H1 (cell line): ENCODE data around the gene SIGLEC6. TPM values are rescaled to one million over a fixed set of nuclear protein-coding genes. Genes with fewer than 3 reads are reported as not detected.

Experiments used
- CTCF ChIA-PET: fragments of 300-600 bp; sonication (Branson Sonifier 250); formaldehyde crosslinking; loops from one replicate; lab custom pipeline; 2021; ENCODE audit not compliant: partially characterized antibody; lab: Charles Lee
- POLR2A ChIA-PET: fragments of 300-600 bp; sonication (Branson Sonifier 250); formaldehyde crosslinking; loops from one replicate; lab custom pipeline; 2021; ENCODE audit warnings: inconsistent platforms; ENCODE audit not compliant: partially characterized antibody; lab: Charles Lee
- DNase-seq, 2 experiments: peaks; one replicate each; pipeline versions ENCODE4 v3.0.0 to v3.0.0-alpha.2; 2010 to 2022; ENCODE audit warnings: low spot score in 2 of 2, low read depth in 1 of 2, mixed read lengths in 1 of 2
- FAIRE-seq: peaks from 2 replicates; lab custom pipeline; 2011; peaks lifted over from hg19 to GRCh38; lab: Jason Lieb, UNC
- H2AFZ ChIP-seq: 2 replicates; pipeline ENCODE4 v1.8.1; 2012; ENCODE audit warnings: low read length, inconsistent platforms
- H2AK5ac ChIP-seq: 2 replicates; pipeline ENCODE4 v1.6.1; 2013; ENCODE audit warnings: low read depth, low read length
- H2BK120ac ChIP-seq: replicated peaks from 2 replicates; pipeline ENCODE3; 2013; ENCODE audit warnings: low read depth, low read length, inconsistent platforms
- H2BK12ac ChIP-seq: 2 replicates; pipeline ENCODE4 v1.6.1; 2013; ENCODE audit warnings: low read depth, low read length
- H2BK15ac ChIP-seq: 2 replicates; pipeline ENCODE4 v1.6.1; 2013; ENCODE audit warnings: low read length
- H2BK20ac ChIP-seq: 2 replicates; pipeline ENCODE4 v1.6.1; 2013; ENCODE audit warnings: low read length
- H2BK5ac ChIP-seq: 2 replicates; pipeline ENCODE4 v1.6.1; 2013; ENCODE audit warnings: low read depth, low read length
- H3K14ac ChIP-seq: 2 replicates; pipeline ENCODE4 v1.6.1; 2013; ENCODE audit warnings: inconsistent platforms; ENCODE audit not compliant: insufficient read length
- H3K18ac ChIP-seq: 2 replicates; pipeline ENCODE4 v1.6.1; 2013; ENCODE audit warnings: low read length; ENCODE audit errors: extremely low read depth
- H3K23ac ChIP-seq: 2 replicates; pipeline ENCODE4 v1.6.1; 2013; ENCODE audit warnings: inconsistent platforms; ENCODE audit not compliant: insufficient read length
- H3K23me2 ChIP-seq: 2 replicates; pipeline ENCODE4 v1.6.1; 2013; ENCODE audit warnings: low read depth, low read length
- H3K27ac ChIP-seq: 2 replicates; pipeline ENCODE4 v1.6.1; 2011; ENCODE audit warnings: low read depth, low read length, inconsistent platforms
- H3K27me3 ChIP-seq, 4 experiments: replicated peaks in 1 of 4; 1 replicate in 1 of 4; 2 replicates in 3 of 4; pipeline versions ENCODE4 v1.6.1 to v1.8.1; 2011 to 2013; ENCODE audit warnings: low read length in 3 of 4, mild to moderate bottlenecking in 3 of 4, inconsistent platforms in 2 of 4, mixed read lengths in 2 of 4, moderate library complexity in 1 of 4; ENCODE audit not compliant: control insufficient read depth in 3 of 4, insufficient read depth in 3 of 4; ENCODE audit errors: extremely low read depth in 1 of 4
- H3K36me3 ChIP-seq, 4 experiments: 2 replicates each; pipeline versions ENCODE4 v1.6.1 to v1.8.1; 2011 to 2013; ENCODE audit warnings: mild to moderate bottlenecking in 4 of 4, low read length in 3 of 4, moderate library complexity in 2 of 4, control low read depth in 1 of 4, inconsistent platforms in 1 of 4; ENCODE audit not compliant: insufficient read depth in 4 of 4, control insufficient read depth in 2 of 4
- H3K4ac ChIP-seq: replicated peaks from 2 replicates; pipeline ENCODE3; 2013; ENCODE audit warnings: low read length, low read depth, mixed read lengths, inconsistent platforms; ENCODE audit not compliant: insufficient read length
- H3K4me1 ChIP-seq, 4 experiments: replicated peaks in 1 of 4; 1 replicate in 1 of 4; 2 replicates in 3 of 4; pipeline versions ENCODE4 v1.6.1 to v1.8.1; 2011 to 2013; ENCODE audit warnings: low read length in 3 of 4, inconsistent platforms in 2 of 4, mixed read lengths in 1 of 4; ENCODE audit not compliant: insufficient read depth in 4 of 4, control insufficient read depth in 3 of 4
- H3K4me2 ChIP-seq, 2 experiments: 2 replicates each; pipeline versions ENCODE4 v1.6.1 to v1.8.1; 2011 to 2013; ENCODE audit warnings: low read depth in 2 of 2, low read length in 2 of 2, control low read depth in 1 of 2, inconsistent platforms in 1 of 2, mild to moderate bottlenecking in 1 of 2; ENCODE audit not compliant: insufficient read depth in 1 of 2
- H3K4me3 ChIP-seq, 4 experiments: fragments of 200-600, 300-600 bp in 1 of 4; sonication (generic), shearing (Covaris generic), sonication (Bioruptor Twin) in 1 of 4; 2 replicates each; pipeline versions ENCODE4 v1.5.1 to v1.8.1; 2011 to 2016; ENCODE audit warnings: low read length in 4 of 4, low read depth in 3 of 4, control low read depth in 2 of 4, inconsistent platforms in 2 of 4, mild to moderate bottlenecking in 2 of 4, mixed read lengths in 1 of 4, moderate library complexity in 1 of 4; ENCODE audit not compliant: insufficient read depth in 2 of 4; ENCODE audit errors: extremely low read depth in 1 of 4
- H3K56ac ChIP-seq: replicated peaks from 2 replicates; pipeline ENCODE3; 2013; ENCODE audit warnings: low read depth, mild to moderate bottlenecking, mixed read lengths, low read length, inconsistent platforms; ENCODE audit not compliant: insufficient read length
- H3K79me1 ChIP-seq: 2 replicates; pipeline ENCODE4 v1.6.1; 2013; ENCODE audit warnings: low read depth, low read length, control low read depth
- H3K79me2 ChIP-seq, 2 experiments: 2 replicates each; pipeline versions ENCODE4 v1.6.1 to v1.8.1; 2012 to 2013; ENCODE audit warnings: low read length in 2 of 2, mild to moderate bottlenecking in 2 of 2, inconsistent platforms in 1 of 2; ENCODE audit not compliant: insufficient read depth in 2 of 2, control insufficient read depth in 1 of 2
- H3K9ac ChIP-seq, 4 experiments: replicated peaks in 1 of 4; 1 replicate in 1 of 4; 2 replicates in 3 of 4; pipeline versions ENCODE4 v1.6.1 to v1.8.1; 2011 to 2013; ENCODE audit warnings: low read depth in 3 of 4, low read length in 3 of 4, control low read depth in 2 of 4, mild to moderate bottlenecking in 2 of 4, moderate library complexity in 2 of 4, inconsistent platforms in 1 of 4; ENCODE audit errors: extremely low read depth in 1 of 4
- H3K9me3 ChIP-seq, 2 experiments: 2 replicates each; pipeline versions ENCODE4 v1.6.1 to v1.8.1; 2012 to 2013; ENCODE audit warnings: mild to moderate bottlenecking in 2 of 2, moderate library complexity in 2 of 2, control low read depth in 1 of 2, inconsistent platforms in 1 of 2, low read depth in 1 of 2, low read length in 1 of 2, mixed read lengths in 1 of 2; ENCODE audit not compliant: insufficient read depth in 2 of 2
- H4K20me1 ChIP-seq, 2 experiments: replicated peaks in 1 of 2; 2 replicates each; pipeline versions ENCODE3 to v1.8.1; 2011 to 2013; ENCODE audit warnings: inconsistent platforms in 2 of 2, low read length in 2 of 2, mild to moderate bottlenecking in 1 of 2; ENCODE audit not compliant: insufficient read depth in 2 of 2, control insufficient read depth in 1 of 2
- H4K5ac ChIP-seq: 2 replicates; pipeline ENCODE4 v1.6.1; 2013; ENCODE audit warnings: low read length, low read depth, mixed read lengths, inconsistent platforms; ENCODE audit not compliant: insufficient read length
- H4K8ac ChIP-seq: 2 replicates; pipeline ENCODE4 v1.8.0; 2013; ENCODE audit warnings: mild to moderate bottlenecking, moderate library complexity, low read length, inconsistent platforms; ENCODE audit not compliant: insufficient read depth; ENCODE audit errors: extremely low read depth
- H4K91ac ChIP-seq: replicated peaks from 2 replicates; pipeline ENCODE3; 2013; ENCODE audit warnings: low read length, mixed read lengths, inconsistent platforms; ENCODE audit not compliant: insufficient read length
- BCL11A ChIP-seq, 2 experiments: IDR thresholded peaks; one replicate each; pipeline ENCODE4 v1.6.1; 2011; ENCODE audit warnings: low read depth in 2 of 2, low read length in 2 of 2, mild to moderate bottlenecking in 2 of 2
- CBX5 ChIP-seq: fragments of 300-800, 300-1000 bp; sonication (generic); IDR thresholded peaks from 2 replicates; pipeline ENCODE4 v1.7.1; 2016; ENCODE audit warnings: antibody characterized with exemption, low read length, low read depth
- FOSL1 ChIP-seq: IDR thresholded peaks from 2 replicates; pipeline ENCODE4 v1.6.1; 2011; ENCODE audit warnings: mild to moderate bottlenecking, low read depth, low read length, moderate library complexity; ENCODE audit not compliant: insufficient read depth
- GTF2F1 ChIP-seq: IDR thresholded peaks from 2 replicates; pipeline ENCODE4 v1.6.1; 2012; ENCODE audit warnings: low read depth, low read length, improper control_type of control experiment, borderline replicate concordance
- HDAC2 ChIP-seq, 2 experiments: fragments of 300-600 bp in 1 of 2; sonication (generic) in 1 of 2; IDR thresholded peaks; 2 replicates each; pipeline ENCODE4 v1.6.1; 2011 to 2012; ENCODE audit warnings: low read depth in 2 of 2, low read length in 2 of 2, mild to moderate bottlenecking in 2 of 2, moderate library complexity in 2 of 2, borderline replicate concordance in 1 of 2, inconsistent platforms in 1 of 2
- KDM1A ChIP-seq: fragments of 200-600, 300-600 bp; sonication (generic); IDR thresholded peaks from 2 replicates; pipeline ENCODE4 v1.7.1; 2016; ENCODE audit warnings: mild to moderate bottlenecking, low read length, borderline replicate concordance
- NANOG ChIP-seq: IDR thresholded peaks from 2 replicates; pipeline ENCODE4 v1.6.1; 2011; ENCODE audit warnings: low read length, low read depth, mild to moderate bottlenecking, inconsistent platforms; ENCODE audit not compliant: insufficient read depth, poor library complexity, severe bottlenecking
- POLR2A ChIP-seq, 2 experiments: IDR thresholded peaks; 1 replicate in 1 of 2; 2 replicates in 1 of 2; pipeline ENCODE4 v1.6.1; 2011; ENCODE audit warnings: low read depth in 2 of 2, low read length in 2 of 2, mild to moderate bottlenecking in 2 of 2; ENCODE audit errors: control extremely low read depth in 1 of 2
- POLR2AphosphoS5 ChIP-seq: IDR thresholded peaks from 2 replicates; pipeline ENCODE4 v1.6.1; 2011; ENCODE audit warnings: low read depth, low read length
- SAP30 ChIP-seq: fragments of 300-600 bp; sonication (generic); IDR thresholded peaks from 2 replicates; pipeline ENCODE4 v1.7.1; 2012; ENCODE audit warnings: low read length, moderate library complexity, mild to moderate bottlenecking, inconsistent platforms; ENCODE audit not compliant: insufficient read depth, insufficient replicate concordance
- SP2 ChIP-seq: IDR thresholded peaks from 2 replicates; pipeline ENCODE4 v1.6.1; 2012; ENCODE audit warnings: mild to moderate bottlenecking, low read length, inconsistent platforms
- TAF1 ChIP-seq: IDR thresholded peaks from 2 replicates; pipeline ENCODE4 v1.6.1; 2011; ENCODE audit warnings: mild to moderate bottlenecking, low read depth, low read length
- TBP ChIP-seq: IDR thresholded peaks from 2 replicates; pipeline ENCODE4 v1.6.1; 2011; ENCODE audit warnings: low read depth, low read length, improper control_type of control experiment
- YY1 ChIP-seq: IDR thresholded peaks from 2 replicates; pipeline ENCODE4 v1.6.1; 2011; ENCODE audit warnings: low read depth, mild to moderate bottlenecking, low read length
- WGBS, 2 experiments: shearing (Covaris generic) in 1 of 2; methylation state at CpG; one replicate each; pipeline versions ENCODE4 v1.1.6 to v1.1.7; 2013 to 2015; ENCODE audit warnings: low lambda C conversion rate in 2 of 2, mixed read lengths in 2 of 2, inconsistent platforms in 1 of 2, low coverage in 1 of 2, missing lambda C conversion rate in 1 of 2; ENCODE audit not compliant: insufficient replicate concordance in 2 of 2, insufficient coverage in 1 of 2, insufficient read length in 1 of 2; ENCODE audit errors: extremely low coverage in 1 of 2, missing lambda C conversion rate in 1 of 2; 5-methylcytosine and 5-hydroxymethylcytosine counted together
- polyA plus RNA-seq, 7 experiments: library from polyadenylated mRNA; depleted of rRNA in 3 of 7; stranded (reverse) in 5 of 7; unstranded in 2 of 7; fragments of >200 nt in 5 of 7; fragments of 200-250 nt in 2 of 7; gene quantifications; 1 replicate in 5 of 7; 2 replicates in 1 of 7; 4 replicates in 1 of 7; pipeline versions ENCODE4 v1.2.1 to v1.2.3, GENCODE V29; 2011 to 2013; ENCODE audit warnings: missing spikeins in 2 of 7, mixed read lengths in 2 of 7
- total RNA-seq: library from RNA; stranded (reverse); fragmentation: NEBNext Ultra II Directional; extraction: Animal tissue kit (Norgen Biotek cat#: 25700); gene quantifications from 2 replicates; pipeline ENCODE4 v1.2.1, GENCODE V29; 2021

Gene SIGLEC6
- total and polyA plus RNA-seq, 2 of the 8 experiments (the other 6 are each of a cell fraction or from before 2014, with no cell fraction given), result 0.05 TPM; not detected in 1

GRCh38 chr19:51567583-51567982 lies 36.1 kb upstream of the SIGLEC6 start:
- ChIA-PET POLR2A (no interaction called here), CTCF (no interaction called here)
- DNase-seq, result no peak
- Histone ChIP-seq H2BK120ac (no peak overlapping the region), H4K91ac (no peak overlapping the region), H3K79me2 (peaks cover 0 to 13% of the 10 kb centered on the region in 2 experiments; a peak in 2 of 4 replicates), H3K36me3 (no peaks in the 10 kb centered on the region), H2BK5ac (no peak overlapping the region), H3K9ac (no peak overlapping the region), H2BK12ac (no peak overlapping the region), H3K27me3 (no peaks in the 10 kb centered on the region), H3K4ac (no peak overlapping the region), H3K56ac (no peak overlapping the region), H2BK15ac (no peak overlapping the region), H4K8ac (no peak overlapping the region), H2BK20ac (no peak overlapping the region), H3K4me2 (no peak overlapping the region), H4K5ac (no peak overlapping the region), H3K4me3 (no peak overlapping the region), H3K4me1 (peaks cover 0 to 3% (median 2%) of the 10 kb centered on the region in 4 experiments; a peak in 4 of 7 replicates), H3K18ac (no peak overlapping the region), H3K79me1 (peaks cover 4% of the 10 kb centered on the region; the same call in 1 of the 2 replicates), H2AFZ (no peak overlapping the region), H3K23ac (no peak overlapping the region), H3K27ac (no peak overlapping the region), H3K23me2 (peaks cover 4% of the 10 kb centered on the region), H2AK5ac (no peak overlapping the region), H3K14ac (no peak overlapping the region), H4K20me1 (no peaks in the 10 kb centered on the region), H3K9me3 (peaks cover 3% of the 10 kb centered on the region in 2 experiments; a peak in 1 of 4 replicates)
- no peak for TF ChIP-seq FOSL1
- no peak for TF ChIP-seq TBP
- no peak for TF ChIP-seq HDAC2 (IDR thresholded peaks at IDR 0.05; ENCODE audit: borderline replicate concordance in 1 of 2, low read depth in 2 of 2, low read length in 2 of 2)
- TF ChIP-seq BCL11A (IDR thresholded peaks at IDR 0.05; ENCODE audit: low read depth in 2 of 2, low read length in 2 of 2), result no peak
- no peak for TF ChIP-seq POLR2A (IDR thresholded peaks at IDR 0.05; ENCODE audit: control extremely low read depth in 1 of 2, low read depth in 2 of 2, low read length in 2 of 2)
- TF ChIP-seq CBX5, result no peak
- TF ChIP-seq NANOG, result no peak
- TF ChIP-seq SAP30, result no peak
- no peak for TF ChIP-seq YY1
- no peak for TF ChIP-seq GTF2F1
- no peak for TF ChIP-seq KDM1A
- TF ChIP-seq SP2, result no peak
- no peak for TF ChIP-seq TAF1
- no peak for TF ChIP-seq POLR2AphosphoS5
- 79% methylated on average over 4 of the region's 4 CpGs; no CpG with 5 or more reads in 1 of the 2 experiments for WGBS, 2 experiments
- FAIRE-seq, result no peak
